Smooth muscle cell (in vitro differentiated cells): ENCODE results near the gene SPATA6L. TPM values are rescaled to one million over a fixed set of nuclear protein-coding genes. Genes with fewer than 3 reads are reported as not detected.

Source experiments
- DNase-seq: peaks from one replicate; lab custom pipeline; 2025; ENCODE audit not compliant: unreplicated experiment; lab: John Stamatoyannopoulos, UW
- H2AFZ ChIP-seq: fragments of 200-600 bp; sonication (generic); 2 replicates; pipeline ENCODE4 v1.6.0; 2016; ENCODE audit warnings: antibody characterized with exemption, low read depth, mild to moderate bottlenecking
- H3F3A ChIP-seq: fragments of 200-600 bp; sonication (generic); 2 replicates; pipeline ENCODE4 v1.6.0; 2017; ENCODE audit warnings: antibody characterized with exemption, low read depth
- H3K27ac ChIP-seq: fragments of 200-600 bp; sonication (generic); 2 replicates; pipeline ENCODE4 v1.5.1; 2016; ENCODE audit warnings: low read depth, mild to moderate bottlenecking
- H3K27me3 ChIP-seq: fragments of 200-600 bp; sonication (generic); 2 replicates; pipeline ENCODE4 v1.6.1; 2016; ENCODE audit warnings: low read depth, mild to moderate bottlenecking
- H3K36me3 ChIP-seq: fragments of 200-600 bp; sonication (generic); 2 replicates; pipeline ENCODE4 v1.5.1; 2016; ENCODE audit warnings: low read depth
- H3K4me1 ChIP-seq: fragments of 200-600 bp; sonication (generic); 2 replicates; pipeline ENCODE4 v1.5.1; 2016; ENCODE audit warnings: low read depth
- H3K4me2 ChIP-seq: fragments of 200-600 bp; sonication (generic); 2 replicates; pipeline ENCODE4 v1.6.0; 2016; ENCODE audit warnings: mild to moderate bottlenecking
- H3K4me3 ChIP-seq: fragments of 200-600 bp; sonication (generic); 2 replicates; pipeline ENCODE4 v1.5.1; 2016; ENCODE audit warnings: mild to moderate bottlenecking
- H3K79me2 ChIP-seq: fragments of 200-600 bp; sonication (generic); 2 replicates; pipeline ENCODE4 v1.6.0; 2016; ENCODE audit warnings: low read depth, mild to moderate bottlenecking
- H3K9ac ChIP-seq: fragments of 200-600 bp; sonication (generic); 2 replicates; pipeline ENCODE4 v1.6.0; 2016; ENCODE audit warnings: low read depth
- H3K9me3 ChIP-seq: fragments of 200-600 bp; sonication (generic); replicated peaks from 2 replicates; pipeline ENCODE4 v1.5.1; 2016; ENCODE audit warnings: low read depth
- H4K20me1 ChIP-seq: fragments of 200-600 bp; sonication (generic); 2 replicates; pipeline ENCODE4 v1.6.0; 2016; ENCODE audit warnings: low read depth
- WGBS: methylation state at CpG from one replicate; pipeline ENCODE4 v1.1.7; 2016; ENCODE audit warnings: low lambda C conversion rate; 5-methylcytosine and 5-hydroxymethylcytosine counted together
- polyA plus RNA-seq: library from polyadenylated mRNA; unstranded; fragments of >200 nt; fragmentation: Nextera tagmentation; extraction: Ambion mirVana; gene quantifications from 2 replicates; pipeline ENCODE4 v1.2.1, GENCODE V29; 2016
- total RNA-seq: library from RNA; depleted of rRNA; stranded (reverse); fragments of >200 nt; gene quantifications from 2 replicates; pipeline ENCODE4 v1.2.3, GENCODE V29; 2014
- TF ChIP-seq, protein P1 (sequence below): fragments of 200-600 bp; sonication (generic); IDR thresholded peaks from 2 replicates; pipeline ENCODE4 v1.5.1; 2017; ENCODE audit warnings: borderline replicate concordance, mild to moderate bottlenecking, antibody characterized with exemption; ENCODE audit not compliant: insufficient read depth, poor library complexity, severe bottlenecking

The SPATA6L gene
- total and polyA plus RNA-seq, 2 experiments from 2014 or later: 0.57 to 0.67 TPM

DNA sequence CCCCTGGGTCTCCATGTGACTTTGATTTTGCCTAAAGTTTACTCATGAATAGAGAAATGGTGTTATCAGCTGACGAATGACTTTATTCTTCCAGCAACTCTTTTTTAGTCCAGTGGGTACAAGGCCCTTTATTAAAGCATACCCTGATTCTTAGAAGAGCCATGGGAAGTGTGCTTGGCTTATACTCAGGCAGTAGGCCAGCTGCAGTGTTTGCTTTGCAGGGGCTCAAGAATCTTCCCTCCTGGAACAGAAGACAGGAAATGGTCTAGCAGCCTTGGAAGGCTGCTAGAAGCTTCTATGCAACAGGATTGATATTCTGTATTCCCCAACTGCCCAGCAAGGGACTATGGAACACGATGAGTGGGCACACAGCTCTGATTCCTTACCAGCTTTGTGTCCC lies 77.6 kb downstream of the SPATA6L start:
- no peaks in the 10 kb centered on the region for H3K27me3 ChIP-seq
- H3K27ac ChIP-seq: no peak overlapping the region
- H3K9ac ChIP-seq: no peak overlapping the region
- 85% methylated on average over 2 of the region's 2 CpGs for WGBS
- no peaks in the 10 kb centered on the region for H3K4me1 ChIP-seq
- TF ChIP-seq, protein P1, sequence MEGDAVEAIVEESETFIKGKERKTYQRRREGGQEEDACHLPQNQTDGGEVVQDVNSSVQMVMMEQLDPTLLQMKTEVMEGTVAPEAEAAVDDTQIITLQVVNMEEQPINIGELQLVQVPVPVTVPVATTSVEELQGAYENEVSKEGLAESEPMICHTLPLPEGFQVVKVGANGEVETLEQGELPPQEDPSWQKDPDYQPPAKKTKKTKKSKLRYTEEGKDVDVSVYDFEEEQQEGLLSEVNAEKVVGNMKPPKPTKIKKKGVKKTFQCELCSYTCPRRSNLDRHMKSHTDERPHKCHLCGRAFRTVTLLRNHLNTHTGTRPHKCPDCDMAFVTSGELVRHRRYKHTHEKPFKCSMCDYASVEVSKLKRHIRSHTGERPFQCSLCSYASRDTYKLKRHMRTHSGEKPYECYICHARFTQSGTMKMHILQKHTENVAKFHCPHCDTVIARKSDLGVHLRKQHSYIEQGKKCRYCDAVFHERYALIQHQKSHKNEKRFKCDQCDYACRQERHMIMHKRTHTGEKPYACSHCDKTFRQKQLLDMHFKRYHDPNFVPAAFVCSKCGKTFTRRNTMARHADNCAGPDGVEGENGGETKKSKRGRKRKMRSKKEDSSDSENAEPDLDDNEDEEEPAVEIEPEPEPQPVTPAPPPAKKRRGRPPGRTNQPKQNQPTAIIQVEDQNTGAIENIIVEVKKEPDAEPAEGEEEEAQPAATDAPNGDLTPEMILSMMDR: no peak
- no peaks in the 10 kb centered on the region for H4K20me1 ChIP-seq
- H3K4me3 ChIP-seq: no peak overlapping the region
- H3F3A ChIP-seq: no peaks in the 10 kb centered on the region
- no peaks in the 10 kb centered on the region for H3K79me2 ChIP-seq
- H3K9me3 ChIP-seq: no peaks in the 10 kb centered on the region
- H3K4me2 ChIP-seq: no peak overlapping the region
- no peaks in the 10 kb centered on the region for H3K36me3 ChIP-seq
- no peak overlapping the region for H2AFZ ChIP-seq
- no peak for DNase-seq

DNA sequence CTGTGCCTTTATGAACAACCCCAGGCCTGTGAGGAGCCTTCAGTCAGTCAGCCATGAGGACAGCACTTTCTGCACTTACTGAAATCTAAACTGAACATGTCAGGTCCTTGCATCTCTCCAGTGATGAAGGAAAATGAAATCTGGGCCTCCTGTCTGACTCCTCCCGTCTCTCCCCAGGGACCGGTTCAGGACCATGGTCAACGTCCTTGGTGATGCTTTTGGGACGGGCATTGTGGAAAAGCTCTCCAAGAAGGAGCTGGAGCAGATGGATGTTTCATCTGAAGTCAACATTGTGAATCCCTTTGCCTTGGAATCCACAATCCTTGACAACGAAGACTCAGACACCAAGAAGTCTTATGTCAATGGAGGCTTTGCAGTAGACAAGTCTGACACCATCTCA lies 81.1 kb downstream of the SPATA6L start:
- H3K4me1 ChIP-seq: no peaks in the 10 kb centered on the region
- H3F3A ChIP-seq: no peaks in the 10 kb centered on the region
- H3K9me3 ChIP-seq: no peaks in the 10 kb centered on the region
- H3K27me3 ChIP-seq: no peaks in the 10 kb centered on the region
- no peaks in the 10 kb centered on the region for H3K79me2 ChIP-seq
- TF ChIP-seq, protein P1: no peak
- DNase-seq: no peak
- no peak overlapping the region for H3K4me2 ChIP-seq
- no peaks in the 10 kb centered on the region for H4K20me1 ChIP-seq
- WGBS: 87% methylated on average over 5 of the region's 5 CpGs
- no peak overlapping the region for H2AFZ ChIP-seq
- H3K4me3 ChIP-seq: no peak overlapping the region
- no peak overlapping the region for H3K9ac ChIP-seq
- no peaks in the 10 kb centered on the region for H3K36me3 ChIP-seq
- H3K27ac ChIP-seq: no peak overlapping the region

DNA sequence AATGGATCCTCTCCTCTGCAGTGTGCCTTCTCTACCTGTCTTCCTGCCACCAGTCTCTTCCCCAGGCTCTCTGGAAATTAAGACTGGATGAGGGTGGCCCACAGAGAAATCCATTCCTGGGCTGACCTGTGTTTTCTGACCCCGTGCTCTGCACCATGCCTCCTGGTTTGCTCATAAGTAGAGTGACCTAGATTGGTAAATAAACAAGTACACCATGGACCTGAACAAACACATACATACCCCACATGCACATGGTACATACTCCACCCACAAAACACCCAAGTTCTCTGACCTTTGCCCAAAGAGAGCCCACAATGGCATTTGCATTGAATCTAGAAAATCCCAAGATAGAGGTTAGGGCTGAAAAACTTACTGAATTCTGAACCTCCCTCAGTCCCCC lies 81.6 kb downstream of the SPATA6L start:
- no peaks in the 10 kb centered on the region for H3K4me1 ChIP-seq

DNA sequence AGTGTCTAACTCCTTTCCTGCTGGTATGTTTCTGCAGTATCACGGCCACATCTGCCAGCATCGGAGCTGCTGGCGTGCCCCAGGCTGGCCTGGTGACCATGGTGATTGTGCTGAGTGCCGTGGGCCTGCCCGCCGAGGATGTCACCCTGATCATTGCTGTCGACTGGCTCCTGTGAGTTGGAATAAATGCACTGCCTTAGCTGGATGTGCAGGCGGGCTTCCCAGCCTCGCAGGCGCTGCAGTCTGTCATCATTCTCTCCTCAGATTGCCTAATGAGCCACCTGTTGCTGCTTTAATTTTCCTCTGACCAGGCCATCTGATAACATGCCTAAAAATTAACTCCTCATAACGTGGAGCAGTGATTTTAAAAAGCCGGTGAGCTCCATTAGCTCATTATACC lies 83.3 kb downstream of the SPATA6L start:
- WGBS: 88% methylated on average over 12 of the region's 12 CpGs
- Histone ChIP-seq H3K27me3 (no peaks in the 10 kb centered on the region), H3K9me3 (no peaks in the 10 kb centered on the region), H4K20me1 (no peaks in the 10 kb centered on the region), H3K27ac (no peak overlapping the region), H3K4me1 (no peaks in the 10 kb centered on the region), H2AFZ (no peak overlapping the region), H3K4me3 (no peak overlapping the region), H3K36me3 (no peaks in the 10 kb centered on the region), H3K9ac (no peak overlapping the region), H3K79me2 (no peaks in the 10 kb centered on the region), H3F3A (no peaks in the 10 kb centered on the region), H3K4me2 (no peak overlapping the region)
- no peak for DNase-seq
- TF ChIP-seq, protein P1: no peak

More for the DNA sequence above, 81.6 kb downstream of the SPATA6L start:
- Histone ChIP-seq H3F3A (no peaks in the 10 kb centered on the region), H3K4me2 (no peak overlapping the region), H3K36me3 (no peaks in the 10 kb centered on the region), H3K27me3 (no peaks in the 10 kb centered on the region), H3K4me3 (no peak overlapping the region), H4K20me1 (no peaks in the 10 kb centered on the region), H3K9me3 (no peaks in the 10 kb centered on the region), H2AFZ (no peak overlapping the region), H3K79me2 (no peaks in the 10 kb centered on the region), H3K9ac (no peak overlapping the region), H3K27ac (no peak overlapping the region)
- no peak for DNase-seq
- TF ChIP-seq, protein P1: no peak
- 85% methylated on average over 1 of the region's 1 CpG for WGBS
